Choroid plexus epithelial cell (primary cell): ENCODE results near the gene IFIH1.

ENCODE experiments used
- DNase-seq: peaks from one replicate; pipeline ENCODE4 v3.0.0-alpha.2; 2010; ENCODE audit warnings: low read depth
- H3K4me3 ChIP-seq: 2 replicates; pipeline ENCODE4 v1.5.1; 2011; ENCODE audit warnings: low read depth, mild to moderate bottlenecking, control low read depth, low read length, moderate library complexity
- CTCF ChIP-seq: conservative IDR thresholded peaks from 2 replicates; pipeline ENCODE4 v1.5.1; 2011; ENCODE audit warnings: low read depth, mild to moderate bottlenecking, control low read depth, inconsistent platforms, low read length, moderate library complexity

Gene IFIH1

GRCh38 chr2:162261032-162261945, 57.2 kb downstream of the IFIH1 start:
- peak; percentile 78 for DNase-seq
- no peak overlapping the region for H3K4me3 ChIP-seq
- TF ChIP-seq CTCF = peak; percentile 2

GRCh38 chr2:162258686-162259085, 59.8 kb downstream of the IFIH1 start:
- no peak for TF ChIP-seq CTCF
- DNase-seq = peak; percentile 52
- no peak overlapping the region for H3K4me3 ChIP-seq

- DNase-seq = no peak
- no peak for TF ChIP-seq CTCF
Measured at GRCh38 chr2:162258169-162258568, 60.3 kb downstream of the IFIH1 start.

GRCh38 chr2:162257425-162257824, 61.1 kb downstream of the IFIH1 start:
- no peak overlapping the region for H3K4me3 ChIP-seq
- no peak for DNase-seq
- TF ChIP-seq CTCF = no peak

More at GRCh38 chr2:162258169-162258568, 60.3 kb downstream of the IFIH1 start:
- no peak overlapping the region for H3K4me3 ChIP-seq

- TF ChIP-seq CTCF = no peak
- H3K4me3 ChIP-seq = no peak overlapping the region
- no peak for DNase-seq
Measured at GRCh38 chr2:162256591-162256991, 61.9 kb downstream of the IFIH1 start.

GRCh38 chr2:162254236-162254871, 64.1 kb downstream of the IFIH1 start:
- no peak overlapping the region for H3K4me3 ChIP-seq
- no peak for TF ChIP-seq CTCF

More at GRCh38 chr2:162254236-162254871, 64.1 kb downstream of the IFIH1 start:
- no peak for DNase-seq
